ENCODE results near the gene ANO1.

DNA sequence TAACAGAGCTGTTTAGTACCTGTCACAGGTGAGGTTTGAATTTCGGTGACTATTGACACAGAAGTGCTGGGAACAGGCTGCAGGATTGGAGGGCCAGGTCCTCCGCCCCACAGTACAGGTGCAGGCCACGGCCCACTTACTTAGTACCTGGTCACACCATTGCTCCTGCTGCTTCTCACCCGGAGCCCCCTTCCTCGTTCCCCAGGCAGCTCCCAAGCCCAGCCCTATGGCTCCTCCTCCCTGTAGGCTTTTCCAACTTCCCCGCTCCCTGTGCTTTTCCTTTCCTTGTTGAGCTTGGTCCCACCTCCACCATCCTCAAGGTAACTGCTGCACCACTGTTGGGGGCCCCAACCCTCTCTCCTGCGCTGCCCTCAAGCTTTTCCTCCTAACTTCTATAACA lies 27.9 kb upstream of the ANO1 start:
- TF ChIP-seq CTCF (IDR thresholded peaks at IDR 0.05), result no peak
- no peak for TF ChIP-seq POLR2A (IDR thresholded peaks at IDR 0.05)
